Sigmoid colon (tissue), 7 donors: Measurements from ENCODE around the gene SPTY2D1. TPM values are rescaled to one million over a fixed set of nuclear protein-coding genes. Genes with fewer than 3 reads are reported as not detected.
"Not testable (repeated sequence)": the region's sequence is repeated elsewhere in the genome, so short reads cannot be mapped to it uniquely, and the experiment has no call there.

Experiments used
- DNase-seq: peaks from one replicate; pipeline ENCODE4 v3.0.0-alpha.2; 2019
- H3K27ac ChIP-seq, 4 donors: fragments of 200-600 bp; sonication (generic); one replicate each; pipeline ENCODE4 v1.5.1; 2016 to 2019; ENCODE audit warnings: mild to moderate bottlenecking in 1 of 4
- H3K27me3 ChIP-seq, 3 donors: fragments of 200-600 bp; sonication (generic); one replicate each; pipeline ENCODE4 v1.5.1; 2019; ENCODE audit warnings: mild to moderate bottlenecking in 1 of 3
- H3K36me3 ChIP-seq, 4 donors: fragments of 200-600 bp; sonication (generic); one replicate each; pipeline ENCODE4 v1.5.1; 2016 to 2019
- H3K4me1 ChIP-seq, 4 donors: fragments of 200-600 bp; sonication (generic); one replicate each; pipeline ENCODE4 v1.5.1; 2017 to 2019
- H3K4me3 ChIP-seq, 4 donors: fragments of 200-600 bp; sonication (generic); one replicate each; pipeline ENCODE4 v1.5.1; 2017 to 2019; ENCODE audit warnings: mild to moderate bottlenecking in 2 of 4, moderate library complexity in 1 of 4
- H3K9me3 ChIP-seq, 4 donors: fragments of 200-600 bp in 3 of 4; sonication (generic) in 3 of 4; one replicate each; pipeline versions ENCODE4 v1.5.1 to v1.6.1; 2013 to 2019
- CTCF ChIP-seq, 4 experiments: fragments of 450-650 bp in 3 of 4; fragments of 200-600 bp in 1 of 4; IDR thresholded peaks; one replicate each; pipeline ENCODE4 v1.5.1; 2016 to 2019; ENCODE audit warnings: antibody characterized with exemption in 4 of 4, mild to moderate bottlenecking in 3 of 4, moderate library complexity in 2 of 4
- EP300 ChIP-seq, 4 donors: sonication (generic); formaldehyde crosslinking; IDR thresholded peaks; one replicate each; pipeline ENCODE4 v1.6.1; 2017; ENCODE audit warnings: antibody characterized with exemption in 4 of 4
- POLR2A ChIP-seq, 2 donors: fragments of 450-650 bp; IDR thresholded peaks; one replicate each; pipeline ENCODE4 v1.6.1; 2016; ENCODE audit warnings: antibody characterized with exemption in 2 of 2, mild to moderate bottlenecking in 2 of 2, moderate library complexity in 2 of 2
- POLR2AphosphoS5 ChIP-seq, 4 donors: sonication (generic); formaldehyde crosslinking; IDR thresholded peaks; one replicate each; pipeline ENCODE4 v1.6.1; 2017; ENCODE audit warnings: antibody characterized with exemption in 4 of 4
- WGBS, 2 donors: extraction: QIAGEN DNeasy Blood & Tissue Kit; methylation state at CpG; one replicate each; pipeline ENCODE4 v1.1.7; 2013; 5-methylcytosine and 5-hydroxymethylcytosine counted together
- intact Hi-C: fragments of 100-400 bp; cut with DNase I; formaldehyde crosslinking; loops from one replicate; pipeline ENCODE4 v1.15.1; 2023
- polyA plus RNA-seq, 3 donors: library from polyadenylated mRNA; stranded (reverse); fragments of 200-250 nt; gene quantifications; one replicate each; pipeline ENCODE4 v1.2.3, GENCODE V29; 2013
- total RNA-seq, 4 donors: library from RNA; depleted of rRNA; stranded (reverse); fragments of >200 nt; gene quantifications; one replicate each; pipeline ENCODE4 v1.1.0, GENCODE V29; 2016
- donor health status: healthy with polysubstance abuse.
- donor health status: Bipolar disorder and iron deficiency.
- donor health status: healthy.

The SPTY2D1 gene
- total and polyA plus RNA-seq, 7 donors: 4.2 to 16.3 (median 9.6) TPM

- H3K9me3 ChIP-seq: no peaks in the 10 kb centered on the region
- H3K27me3 ChIP-seq: no peaks in the 10 kb centered on the region
- 88% methylated on average over 2 of the region's 2 CpGs for WGBS, 2 donors
- H3K27ac ChIP-seq: no peak overlapping the region
- H3K36me3 ChIP-seq: no peaks in the 10 kb centered on the region
- TF ChIP-seq CTCF (IDR thresholded peaks at IDR 0.05) (no peak), POLR2AphosphoS5 (IDR thresholded peaks at IDR 0.05) (no peak), EP300 (IDR thresholded peaks at IDR 0.05) (no peak), POLR2A (IDR thresholded peaks at IDR 0.05) (no peak)
- no peak overlapping the region for H3K4me3 ChIP-seq
- intact Hi-C loops: no loop called here
- no peak for DNase-seq
- H3K4me1 ChIP-seq: no peaks in the 10 kb centered on the region
Measured at GRCh38 chr11:18671246-18671645, 37.1 kb upstream of the SPTY2D1 start.

- Histone ChIP-seq H3K4me1 (no peaks in the 10 kb centered on the region), H3K27ac (no peak overlapping the region), H3K9me3 (no peaks in the 10 kb centered on the region), H3K27me3 (no peaks in the 10 kb centered on the region), H3K4me3 (no peak overlapping the region), H3K36me3 (no peaks in the 10 kb centered on the region)
- no peak for DNase-seq
- no peak for TF ChIP-seq POLR2A (IDR thresholded peaks at IDR 0.05)
- no peak for TF ChIP-seq CTCF (IDR thresholded peaks at IDR 0.05)
- WGBS, 2 donors: 83 to 90% methylated on average over 4 of the region's 4 CpGs
- intact Hi-C loops: no loop called here
Measured at GRCh38 chr11:18669711-18670110, 35.6 kb upstream of the SPTY2D1 start.

GRCh38 chr11:18669219-18669596, 35.1 kb upstream of the SPTY2D1 start:
- no peak for DNase-seq
- WGBS, 2 donors: 16 to 29% methylated on average over 2 of the region's 2 CpGs
- intact Hi-C loops: no loop called here
- Histone ChIP-seq H3K27ac (no peak overlapping the region), H3K36me3 (no peaks in the 10 kb centered on the region), H3K9me3 (no peaks in the 10 kb centered on the region), H3K4me3 (no peak overlapping the region), H3K4me1 (no peaks in the 10 kb centered on the region), H3K27me3 (no peaks in the 10 kb centered on the region)
- no peak for TF ChIP-seq POLR2AphosphoS5 (IDR thresholded peaks at IDR 0.05)
- no peak for TF ChIP-seq CTCF (IDR thresholded peaks at IDR 0.05)
- TF ChIP-seq EP300 (IDR thresholded peaks at IDR 0.05): no peak
- no peak for TF ChIP-seq POLR2A (IDR thresholded peaks at IDR 0.05)

- H3K36me3 ChIP-seq: no peaks in the 10 kb centered on the region
- H3K9me3 ChIP-seq: no peaks in the 10 kb centered on the region
- no peak for DNase-seq
- no peaks in the 10 kb centered on the region for H3K4me1 ChIP-seq
- no peak overlapping the region for H3K27ac ChIP-seq
- TF ChIP-seq CTCF (IDR thresholded peaks at IDR 0.05): no peak
- TF ChIP-seq POLR2A (IDR thresholded peaks at IDR 0.05): no peak
- TF ChIP-seq POLR2AphosphoS5 (IDR thresholded peaks at IDR 0.05): no peak
- TF ChIP-seq EP300 (IDR thresholded peaks at IDR 0.05): no peak
- H3K4me3 ChIP-seq: no peak overlapping the region
- intact Hi-C loops: no loop called here
- WGBS, 2 donors: 93 to 94% methylated on average over 4 of the region's 4 CpGs
- no peaks in the 10 kb centered on the region for H3K27me3 ChIP-seq
Measured at GRCh38 chr11:18668131-18668530, 34.0 kb upstream of the SPTY2D1 start.

GRCh38 chr11:18665353-18665872, 31.3 kb upstream of the SPTY2D1 start:
- 66 to 87% methylated on average over 10 of the region's 10 CpGs for WGBS, 2 donors
- H3K27me3 ChIP-seq, H3K27ac ChIP-seq, H3K9me3 ChIP-seq, H3K4me3 ChIP-seq, DNase-seq, H3K36me3 ChIP-seq, H3K4me1 ChIP-seq, intact Hi-C loops: not testable (repeated sequence)
